OCI-LY1 (cell line): ENCODE results near the gene PNMA3.

Source experiments
- CTCF ChIP-seq: fragments of 200-600 bp; sonication (generic), shearing (Covaris generic); IDR thresholded peaks from 2 replicates; pipeline ENCODE4 v1.5.1; 2017; ENCODE audit warnings: mild to moderate bottlenecking, antibody characterized with exemption, low read length, moderate library complexity, mixed read lengths
- EZH2 ChIP-seq: fragments of 200-600 bp; sonication (generic), shearing (Covaris generic); IDR thresholded peaks from 2 replicates; pipeline ENCODE4 v1.8.0; 2017; ENCODE audit warnings: borderline replicate concordance, mixed run types, mild to moderate bottlenecking, antibody characterized with exemption, low read length, moderate library complexity, mixed read lengths

GRCh38 chrX:153019166-153019565 is 37.1 kb upstream of the PNMA3 start:
- TF ChIP-seq EZH2 (no peak), CTCF (no peak)
